Esophagus squamous epithelium (tissue), 5 donors: ENCODE data around the gene SLC17A2. TPM values are rescaled to one million over a fixed set of nuclear protein-coding genes. Genes with fewer than 3 reads are reported as not detected.

ENCODE experiments used
- DNase-seq: peaks from one replicate; lab custom pipeline; 2025; lab: John Stamatoyannopoulos, UW
- H3K27ac ChIP-seq, 4 donors: fragments of 200-600 bp; sonication (generic); one replicate each; pipeline ENCODE4 v1.5.1; 2016 to 2019; ENCODE audit warnings: mild to moderate bottlenecking in 1 of 4
- H3K27me3 ChIP-seq, 4 donors: fragments of 200-600 bp; sonication (generic); 1 replicate in 3 of 4; 2 replicates in 1 of 4; pipeline versions ENCODE4 v1.5.1 to v1.6.0; 2017 to 2021; ENCODE audit warnings: antibody characterized with exemption in 1 of 4
- H3K36me3 ChIP-seq, 3 donors: fragments of 200-600 bp; sonication (generic); one replicate each; pipeline ENCODE4 v1.5.1; 2016 to 2019
- H3K4me1 ChIP-seq, 3 donors: fragments of 200-600 bp; sonication (generic); one replicate each; pipeline ENCODE4 v1.5.1; 2017 to 2019
- H3K4me3 ChIP-seq, 4 donors: fragments of 200-600 bp; sonication (generic); 1 replicate in 3 of 4; 2 replicates in 1 of 4; pipeline ENCODE4 v1.5.1; 2016 to 2019; ENCODE audit warnings: mild to moderate bottlenecking in 2 of 4, moderate library complexity in 1 of 4
- H3K9me3 ChIP-seq, 3 donors: fragments of 200-600 bp; sonication (generic); one replicate each; pipeline ENCODE4 v1.5.1; 2016 to 2019
- CTCF ChIP-seq, 6 experiments: fragments of 450-650 bp in 4 of 6; fragments of 200-600 bp in 2 of 6; sonication (generic) in 2 of 6; IDR thresholded peaks; one replicate each; pipeline ENCODE4 v1.5.1; 2016 to 2019; ENCODE audit warnings: antibody characterized with exemption in 6 of 6, mild to moderate bottlenecking in 4 of 6, moderate library complexity in 4 of 6
- POLR2A ChIP-seq, 4 donors: fragments of 450-650 bp; IDR thresholded peaks; one replicate each; pipeline ENCODE4 v1.6.1; 2017; ENCODE audit warnings: antibody characterized with exemption in 4 of 4, mild to moderate bottlenecking in 4 of 4, moderate library complexity in 3 of 4
- WGBS, 2 donors: methylation state at CpG; one replicate each; pipeline ENCODE4 v1.1.5; 2018; 5-methylcytosine and 5-hydroxymethylcytosine counted together
- intact Hi-C: fragments of 100-400 bp; cut with DNase I; formaldehyde crosslinking; loops from one replicate; pipeline ENCODE4 v1.15.0; 2022
- total RNA-seq, 4 donors: library from RNA; depleted of rRNA; stranded (reverse); fragments of >200 nt; gene quantifications; one replicate each; pipeline ENCODE4 v1.1.0, GENCODE V29; 2016
- donor health status: DM: yes; HTN: yes; CAD: no.

Gene SLC17A2
- total RNA-seq, 4 donors from 2014 or later: not detected

DNA sequence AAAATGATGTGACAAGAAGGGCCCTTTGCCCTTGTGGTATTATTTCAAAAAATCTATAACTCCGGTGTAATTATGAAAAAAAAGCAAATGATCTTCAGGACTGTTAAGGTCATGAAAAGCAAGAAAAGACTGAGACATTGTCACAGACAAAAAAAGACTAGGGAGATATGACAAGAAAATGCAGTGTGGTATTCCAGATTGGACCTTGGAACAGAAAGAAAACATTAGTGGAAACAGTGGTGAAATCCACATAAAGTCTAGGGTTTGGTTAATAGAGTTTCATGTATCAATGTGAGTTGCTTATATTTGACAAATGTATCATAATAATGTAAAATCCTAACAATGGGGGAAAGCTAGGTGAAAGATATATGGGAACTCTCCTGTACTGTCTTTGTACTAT lies 29.6 kb downstream of the SLC17A2 start:
- no peak for DNase-seq
- H3K27me3 ChIP-seq: peaks cover 0 to 10% (median 0%) of the 10 kb centered on the region in 4 donors
- WGBS, 2 donors: 65 to 83% methylated on average over 1 of the region's 1 CpG
- no peak overlapping the region for H3K27ac ChIP-seq
- no peaks in the 10 kb centered on the region for H3K4me1 ChIP-seq
- H3K36me3 ChIP-seq: no peaks in the 10 kb centered on the region
- no peaks in the 10 kb centered on the region for H3K9me3 ChIP-seq
- H3K4me3 ChIP-seq: no peak overlapping the region
- no peak for TF ChIP-seq CTCF (IDR thresholded peaks at IDR 0.05)
- no peak for TF ChIP-seq POLR2A (IDR thresholded peaks at IDR 0.05)
- intact Hi-C loops: no loop called here

DNA sequence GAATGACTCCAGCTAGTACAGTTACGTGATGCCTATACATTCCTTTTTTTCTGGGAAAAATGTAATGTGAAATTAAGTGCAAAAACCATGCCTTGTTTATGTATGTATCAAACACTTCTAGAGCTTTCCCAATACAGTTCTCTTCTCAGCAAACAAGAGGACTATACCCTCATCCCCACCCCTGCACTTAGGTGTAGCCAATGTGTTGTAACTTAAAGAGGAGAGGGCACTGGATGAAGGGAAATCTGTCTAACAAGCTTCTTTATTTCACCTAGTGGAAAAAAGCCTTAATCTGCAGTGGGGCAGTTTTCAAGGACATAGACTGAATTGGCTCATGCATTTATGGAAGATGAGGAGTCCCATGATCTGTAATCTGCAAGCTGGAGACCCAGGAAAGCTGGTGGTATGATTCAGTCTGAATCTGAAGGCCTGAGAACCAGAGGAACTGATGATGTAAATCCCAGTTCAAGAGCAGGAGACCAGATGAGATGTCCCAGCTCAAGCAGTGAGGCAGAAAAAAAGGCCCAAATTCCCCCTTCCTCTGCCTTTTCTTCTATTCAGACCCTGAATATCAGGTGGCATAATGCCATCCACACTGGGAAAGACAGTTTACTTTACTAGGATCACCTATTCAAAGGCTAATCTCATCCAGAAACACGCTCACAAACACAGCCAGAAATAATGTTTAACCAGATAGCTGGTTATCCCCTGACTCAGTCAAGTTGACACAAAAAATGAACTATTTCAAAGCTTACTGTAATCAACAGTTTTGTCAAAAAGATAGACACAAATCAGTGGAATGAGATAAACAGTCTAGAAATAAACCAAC lies 30.7 kb downstream of the SLC17A2 start:
- Histone ChIP-seq H3K9me3 (no peaks in the 10 kb centered on the region), H3K4me3 (no peak overlapping the region), H3K36me3 (no peaks in the 10 kb centered on the region), H3K27ac (no peak overlapping the region), H3K4me1 (no peaks in the 10 kb centered on the region), H3K27me3 (no peaks in the 10 kb centered on the region)
- 76% methylated on average over 2 of the region's 2 CpGs for WGBS, 2 donors
- intact Hi-C loops: no loop called here
- DNase-seq: no peak
- TF ChIP-seq CTCF (IDR thresholded peaks at IDR 0.05) (no peak), POLR2A (IDR thresholded peaks at IDR 0.05) (no peak)

- no peak overlapping the region for H3K27ac ChIP-seq
- H3K27me3 ChIP-seq: no peaks in the 10 kb centered on the region
- intact Hi-C loops: no loop called here
- H3K9me3 ChIP-seq: no peaks in the 10 kb centered on the region
- WGBS, 2 donors: 32 to 85% methylated on average over 2 of the region's 2 CpGs
- H3K4me3 ChIP-seq: no peak overlapping the region
- no peak for DNase-seq
- TF ChIP-seq CTCF (IDR thresholded peaks at IDR 0.05): no peak
- TF ChIP-seq POLR2A (IDR thresholded peaks at IDR 0.05): no peak
- H3K4me1 ChIP-seq: no peaks in the 10 kb centered on the region
- no peaks in the 10 kb centered on the region for H3K36me3 ChIP-seq
These were observed 31.4 kb downstream of the SLC17A2 start for GRCh38 chr6:25899123-25899522.

- intact Hi-C loops: no loop called here
- no peak for DNase-seq
- WGBS, 2 donors: 76 to 78% methylated on average over 4 to 5 of the region's 5 CpGs
These were observed 32.1 kb downstream of the SLC17A2 start for GRCh38 chr6:25898289-25898977.

More at GRCh38 chr6:25898289-25898977, 32.1 kb downstream of the SLC17A2 start:
- Histone ChIP-seq H3K27ac (no peak overlapping the region), H3K4me3 (no peak overlapping the region), H3K9me3 (no peaks in the 10 kb centered on the region), H3K36me3 (no peaks in the 10 kb centered on the region), H3K27me3 (no peaks in the 10 kb centered on the region), H3K4me1 (no peaks in the 10 kb centered on the region)
- no peak for TF ChIP-seq CTCF (IDR thresholded peaks at IDR 0.05)
- TF ChIP-seq POLR2A (IDR thresholded peaks at IDR 0.05): no peak
